Muscle of back (tissue), 11 donors: ENCODE measurements around the gene SCFD2. TPM values are rescaled to one million over a fixed set of nuclear protein-coding genes. Genes with fewer than 3 reads are reported as not detected.
"Not testable (repeated sequence)": the region's sequence is repeated elsewhere in the genome, so short reads cannot be mapped to it uniquely, and the experiment has no call there.

Experiments used
- DNase-seq, 3 donors: peaks; one replicate each; pipeline versions ENCODE4 v3.0.0 to v3.0.0-alpha.2; 2013
- polyA plus RNA-seq, 10 donors: library from polyadenylated mRNA; unstranded; fragments of 120-200 nt; gene quantifications; one replicate each; pipeline ENCODE4 v1.2.1, GENCODE V29; 2013; ENCODE audit not compliant: insufficient read length in 10 of 10

SCFD2 gene
- polyA plus RNA-seq, 10 donors = 9.9 to 13.4 (median 11.3) TPM

GRCh38 chr4:53193111-53193510, 172.8 kb downstream of the SCFD2 start:
- DNase-seq = no peak

- DNase-seq = no peak
These were observed 173.4 kb downstream of the SCFD2 start for GRCh38 chr4:53192496-53192895.

- no peak for DNase-seq
These were observed 173.9 kb downstream of the SCFD2 start for GRCh38 chr4:53191997-53192396.

GRCh38 chr4:53189011-53189410, 176.8 kb downstream of the SCFD2 start:
- DNase-seq = peak in 1 of 3 donors; percentile 60

- no peak for DNase-seq
These were observed 179.0 kb downstream of the SCFD2 start for GRCh38 chr4:53186714-53187358.

- peak; percentile 67 to 88 (median 78) for DNase-seq
These were observed 179.8 kb downstream of the SCFD2 start for GRCh38 chr4:53185869-53186585.

GRCh38 chr4:53183754-53184153, 182.1 kb downstream of the SCFD2 start:
- DNase-seq = no peak

- DNase-seq = not testable (repeated sequence)
These were observed 188.1 kb downstream of the SCFD2 start for GRCh38 chr4:53177751-53178150.

GRCh38 chr4:53175640-53176039, 190.2 kb downstream of the SCFD2 start:
- DNase-seq = no peak

- DNase-seq = no peak
These were observed 191.0 kb downstream of the SCFD2 start for GRCh38 chr4:53174823-53175222.

GRCh38 chr4:53173576-53173975, 192.3 kb downstream of the SCFD2 start:
- DNase-seq = no peak

GRCh38 chr4:53171797-53172196, 194.1 kb downstream of the SCFD2 start:
- no peak for DNase-seq

- no peak for DNase-seq
These were observed 195.9 kb downstream of the SCFD2 start for GRCh38 chr4:53169695-53170617.

- no peak for DNase-seq
These were observed 197.6 kb downstream of the SCFD2 start for GRCh38 chr4:53168228-53168627.

GRCh38 chr4:53162969-53163368, 202.9 kb downstream of the SCFD2 start:
- peak in 1 of 3 donors; percentile 56 for DNase-seq

GRCh38 chr4:53161787-53162433, 204.0 kb downstream of the SCFD2 start:
- DNase-seq = peak; percentile 52 to 87 (median 65)

GRCh38 chr4:53161051-53161786, 204.6 kb downstream of the SCFD2 start:
- DNase-seq = peak; percentile 76 to 94 (median 84)

GRCh38 chr4:53156896-53157295, 209.0 kb downstream of the SCFD2 start:
- peak in 2 of 3 donors; percentile 15 to 30 for DNase-seq

GRCh38 chr4:53152467-53152866, 213.4 kb downstream of the SCFD2 start:
- DNase-seq = no peak

- DNase-seq = no peak
These were observed 214.4 kb downstream of the SCFD2 start for GRCh38 chr4:53151489-53151788.
